Epithelial cell of esophagus (primary cell): ENCODE results near the gene HSD17B3.

ENCODE experiments used
- DNase-seq: peaks from one replicate; pipeline ENCODE4 v3.0.0; 2010; ENCODE audit warnings: low read depth
- H3K4me3 ChIP-seq: 2 replicates; pipeline ENCODE4 v1.5.1; 2011; ENCODE audit warnings: mild to moderate bottlenecking, low read length, control low read depth
- CTCF ChIP-seq: IDR thresholded peaks from 2 replicates; pipeline ENCODE4 v1.5.1; 2011; ENCODE audit warnings: low read depth, mild to moderate bottlenecking, low read length, control low read depth, inconsistent platforms; ENCODE audit not compliant: insufficient read depth; ENCODE audit errors: missing control alignments

HSD17B3 gene

DNA sequence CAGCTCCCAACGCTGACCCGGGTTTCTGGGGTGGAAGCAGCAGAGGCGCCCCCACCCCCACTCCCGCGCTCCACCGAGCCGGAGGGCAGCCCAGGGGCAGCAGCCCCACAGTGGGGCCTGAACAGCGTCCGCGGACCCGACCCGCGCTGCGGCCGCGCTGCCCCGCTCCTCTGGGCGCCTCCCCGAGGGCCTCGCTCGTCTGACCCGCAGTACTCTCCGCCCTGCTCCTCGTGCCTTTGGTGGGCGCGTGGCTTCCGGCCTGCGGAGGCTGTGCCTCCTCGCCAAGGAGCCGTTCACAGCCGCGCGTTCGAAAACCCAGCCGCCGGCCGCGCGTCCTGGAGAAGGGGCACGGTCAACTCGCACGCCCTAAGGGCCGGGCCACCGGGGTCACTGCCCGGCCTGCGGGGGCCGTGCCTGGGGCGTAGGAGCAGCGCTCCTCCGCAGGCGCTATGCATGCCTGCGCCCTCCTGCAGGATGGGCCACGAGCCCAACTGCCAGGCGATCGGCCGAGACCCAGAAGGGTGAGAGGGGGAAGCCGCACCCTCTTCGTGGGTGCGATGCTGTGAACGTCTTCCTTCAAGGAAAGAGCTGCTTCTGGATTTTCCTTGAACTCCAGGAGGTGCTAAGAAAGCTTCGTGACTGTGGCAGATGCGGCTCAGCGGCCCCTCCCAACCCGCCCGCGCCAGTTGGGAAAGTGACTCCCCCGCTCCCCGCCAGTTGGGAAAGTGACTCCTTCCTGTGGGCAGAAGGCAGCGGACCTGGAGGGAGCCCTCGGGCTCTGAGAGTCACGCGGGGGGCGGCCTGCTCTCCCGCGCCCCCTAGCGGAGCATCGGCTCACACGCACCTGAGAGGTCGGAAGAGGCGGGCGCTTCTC lies 82.7 kb downstream of the HSD17B3 start:
- peak; percentile 29 for DNase-seq
- TF ChIP-seq CTCF: peak; percentile 61
- no peak overlapping the region for H3K4me3 ChIP-seq

GRCh38 chr9:96217754-96218693 lies 84.0 kb downstream of the HSD17B3 start:
- peak; percentile 46 for DNase-seq
- peak; percentile 78 for TF ChIP-seq CTCF
- peak overlapping the region; percentile 33 for H3K4me3 ChIP-seq

DNA sequence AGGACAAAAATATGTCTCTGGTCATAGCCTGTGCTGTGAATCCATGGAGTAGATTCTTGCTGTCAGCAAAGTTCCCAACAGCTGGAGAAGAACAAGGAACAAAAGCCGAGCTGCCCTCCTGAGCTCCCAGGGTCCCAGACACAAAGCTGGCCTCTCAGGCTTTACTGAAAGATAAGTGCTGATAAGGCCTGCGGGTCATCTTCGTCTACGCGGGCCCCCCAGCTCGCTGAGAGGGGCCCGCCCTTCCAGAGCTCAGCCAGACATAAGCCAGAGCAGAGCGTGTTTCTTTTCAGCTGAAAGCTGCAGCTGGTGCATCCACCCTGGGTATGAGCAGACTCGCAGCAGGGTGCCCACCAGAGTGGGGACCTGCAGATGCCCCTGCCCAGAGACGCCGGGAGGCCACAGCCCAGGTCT lies 84.7 kb downstream of the HSD17B3 start:
- TF ChIP-seq CTCF: no peak
- DNase-seq: no peak
- H3K4me3 ChIP-seq: no peak overlapping the region

DNA sequence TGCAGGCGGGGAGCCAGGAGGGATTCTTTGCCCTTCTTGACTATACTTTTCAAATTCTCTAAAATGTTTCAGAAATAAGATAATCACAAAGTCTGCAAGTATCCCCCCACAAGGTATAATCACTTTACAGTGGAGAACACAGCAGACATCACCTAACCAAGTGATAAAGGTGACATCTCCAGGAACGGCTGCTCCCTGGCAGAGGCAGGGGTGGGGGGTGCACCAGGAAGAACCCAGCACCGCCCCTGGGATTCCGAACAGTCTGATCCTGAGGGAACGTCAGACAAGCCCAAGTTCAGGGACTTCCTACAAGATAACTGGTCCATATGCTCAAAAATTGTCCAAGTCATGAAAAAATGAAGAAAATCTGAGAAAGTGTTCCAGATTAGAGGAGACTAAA lies 85.4 kb downstream of the HSD17B3 start:
- H3K4me3 ChIP-seq: no peak overlapping the region
- TF ChIP-seq CTCF: no peak
- no peak for DNase-seq

DNA sequence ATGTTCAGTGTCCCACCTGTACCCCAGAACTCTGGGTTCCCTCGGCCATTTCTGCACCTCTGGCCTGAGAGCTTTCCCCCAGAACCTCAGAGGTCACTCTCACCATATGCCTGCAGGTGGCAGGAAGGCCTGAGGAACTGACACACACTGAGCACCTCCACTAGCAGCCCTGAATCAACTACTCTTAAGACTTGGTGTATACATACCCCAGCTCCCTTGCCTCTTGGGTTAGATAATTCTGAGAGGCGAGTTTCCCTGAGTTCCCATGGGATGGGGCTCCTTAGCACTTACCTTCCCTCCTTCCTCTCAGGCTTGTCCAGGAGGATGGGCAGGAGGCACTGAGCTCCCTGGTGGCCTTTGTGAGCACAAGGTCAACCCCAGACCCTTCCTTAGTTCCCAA lies 86.1 kb downstream of the HSD17B3 start:
- H3K4me3 ChIP-seq: no peak overlapping the region
- no peak for DNase-seq
- TF ChIP-seq CTCF: no peak

DNA sequence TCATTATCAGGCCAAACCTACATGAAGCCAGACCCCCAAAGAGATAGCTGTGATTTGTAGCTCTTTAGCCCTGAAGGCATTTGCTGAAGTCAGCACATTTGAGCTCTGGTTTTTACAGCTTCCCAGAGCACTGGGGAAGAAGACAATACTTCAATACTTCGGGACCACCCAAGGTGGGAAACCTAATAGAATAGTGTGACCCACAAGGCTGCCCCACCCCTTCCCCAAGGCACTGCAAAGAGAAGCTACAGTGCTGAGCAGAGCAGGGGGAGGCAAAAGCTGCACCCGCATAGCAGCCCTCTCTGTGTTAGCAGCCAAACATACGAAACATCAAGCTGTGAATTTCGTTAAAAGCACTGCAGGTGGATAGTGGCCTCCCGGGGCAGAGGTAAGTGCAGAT lies 87.3 kb downstream of the HSD17B3 start:
- TF ChIP-seq CTCF: no peak
- no peak for DNase-seq
- no peak overlapping the region for H3K4me3 ChIP-seq
